ENCODE results near the gene ARHGEF17. TPM values are rescaled to one million over a fixed set of nuclear protein-coding genes. Genes with fewer than 3 reads are reported as not detected.

ARHGEF17 gene
- total RNA-seq, 2 experiments from 2014 or later, result 0.07 to 0.41 TPM

DNA sequence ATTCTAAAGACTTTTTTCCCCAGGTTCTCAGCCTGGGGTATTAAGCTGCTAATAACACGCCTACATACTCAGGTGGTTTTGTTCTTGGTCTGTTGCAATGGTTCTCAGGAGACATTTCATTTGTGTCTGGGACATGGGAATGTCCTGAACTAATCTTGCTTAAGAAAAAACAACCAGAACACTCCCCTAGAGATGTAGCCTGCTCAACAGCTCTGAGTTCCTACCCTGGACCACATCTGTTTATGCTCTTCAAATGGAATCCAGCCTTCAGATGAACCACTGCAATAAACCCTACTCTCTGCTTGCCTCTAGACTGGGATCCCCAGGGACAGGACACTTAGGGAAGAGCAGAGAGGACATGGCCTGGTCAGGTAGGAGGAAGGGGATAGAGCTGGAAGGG is 98.1 kb downstream of the ARHGEF17 start:
- H3K4me3 Mint-ChIP-seq, result no peak overlapping the region
- H3K9me3 Mint-ChIP-seq, result no peaks in the 10 kb centered on the region
- POLR2A ChIA-PET, result interaction anchor here (0.8 kb wide), 1 partner anchor 39 kb away, joined by 3 read pairs; no protein-coding TSS in a partner anchor
- no peaks in the 10 kb centered on the region for H3K4me1 Mint-ChIP-seq (ENCODE audit: low read depth)
- H3K27ac Mint-ChIP-seq, result no peak overlapping the region
- H3K36me3 Mint-ChIP-seq (ENCODE audit: low read depth), result peaks cover 4% of the 10 kb centered on the region
- CTCF ChIA-PET, result interaction anchor here (2.1 to 4.4 kb wide), 2 partner anchors 55 to 99 kb away, joined by 7 to 12 read pairs; no protein-coding TSS in a partner anchor
- ATAC-seq (no peak), DNase-seq (no peak)
- H3K27me3 Mint-ChIP-seq, result no peaks in the 10 kb centered on the region
- intact Hi-C loops (cut with micrococcal nuclease), result no loop called here
- TF ChIP-seq, protein P1, sequence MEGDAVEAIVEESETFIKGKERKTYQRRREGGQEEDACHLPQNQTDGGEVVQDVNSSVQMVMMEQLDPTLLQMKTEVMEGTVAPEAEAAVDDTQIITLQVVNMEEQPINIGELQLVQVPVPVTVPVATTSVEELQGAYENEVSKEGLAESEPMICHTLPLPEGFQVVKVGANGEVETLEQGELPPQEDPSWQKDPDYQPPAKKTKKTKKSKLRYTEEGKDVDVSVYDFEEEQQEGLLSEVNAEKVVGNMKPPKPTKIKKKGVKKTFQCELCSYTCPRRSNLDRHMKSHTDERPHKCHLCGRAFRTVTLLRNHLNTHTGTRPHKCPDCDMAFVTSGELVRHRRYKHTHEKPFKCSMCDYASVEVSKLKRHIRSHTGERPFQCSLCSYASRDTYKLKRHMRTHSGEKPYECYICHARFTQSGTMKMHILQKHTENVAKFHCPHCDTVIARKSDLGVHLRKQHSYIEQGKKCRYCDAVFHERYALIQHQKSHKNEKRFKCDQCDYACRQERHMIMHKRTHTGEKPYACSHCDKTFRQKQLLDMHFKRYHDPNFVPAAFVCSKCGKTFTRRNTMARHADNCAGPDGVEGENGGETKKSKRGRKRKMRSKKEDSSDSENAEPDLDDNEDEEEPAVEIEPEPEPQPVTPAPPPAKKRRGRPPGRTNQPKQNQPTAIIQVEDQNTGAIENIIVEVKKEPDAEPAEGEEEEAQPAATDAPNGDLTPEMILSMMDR (IDR thresholded peaks at IDR 0.05), result no peak

DNA sequence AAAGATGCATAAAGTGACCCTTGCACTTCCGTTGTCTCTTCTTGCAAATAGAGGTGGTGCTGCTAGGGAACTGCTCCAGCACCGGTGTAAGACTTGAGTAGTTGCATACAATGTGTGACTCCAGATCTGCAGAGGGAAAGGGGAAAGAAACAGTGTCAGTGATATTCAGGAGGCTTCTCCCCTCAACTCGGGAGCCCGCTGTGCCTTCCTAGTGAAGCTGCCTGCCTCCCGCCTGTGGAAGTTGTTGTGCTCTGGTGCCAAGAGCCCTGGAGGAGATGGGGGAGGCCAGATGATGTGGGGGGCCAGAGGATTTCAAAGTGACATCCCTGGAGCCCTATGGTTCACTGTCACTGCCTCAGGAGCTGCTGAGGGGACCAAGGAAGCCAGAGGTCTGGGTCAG is 98.5 kb downstream of the ARHGEF17 start:
- peaks cover 4% of the 10 kb centered on the region for H3K36me3 Mint-ChIP-seq (ENCODE audit: low read depth)
- no peak overlapping the region for H3K4me3 Mint-ChIP-seq
- DNase-seq (no peak), ATAC-seq (no peak)
- TF ChIP-seq, protein P1 (IDR thresholded peaks at IDR 0.05), result no peak
- ChIA-PET POLR2A (no interaction called here), CTCF (interaction anchor here (0.7 to 4.4 kb wide), 5 partner anchors 10 to 255 kb away, joined by 3 to 12 read pairs (median 7); no protein-coding TSS in a partner anchor)
- no peak overlapping the region for H3K27ac Mint-ChIP-seq
- H3K27me3 Mint-ChIP-seq, result no peaks in the 10 kb centered on the region
- no peaks in the 10 kb centered on the region for H3K9me3 Mint-ChIP-seq
- intact Hi-C loops (cut with micrococcal nuclease), result no loop called here
- no peaks in the 10 kb centered on the region for H3K4me1 Mint-ChIP-seq (ENCODE audit: low read depth)

DNA sequence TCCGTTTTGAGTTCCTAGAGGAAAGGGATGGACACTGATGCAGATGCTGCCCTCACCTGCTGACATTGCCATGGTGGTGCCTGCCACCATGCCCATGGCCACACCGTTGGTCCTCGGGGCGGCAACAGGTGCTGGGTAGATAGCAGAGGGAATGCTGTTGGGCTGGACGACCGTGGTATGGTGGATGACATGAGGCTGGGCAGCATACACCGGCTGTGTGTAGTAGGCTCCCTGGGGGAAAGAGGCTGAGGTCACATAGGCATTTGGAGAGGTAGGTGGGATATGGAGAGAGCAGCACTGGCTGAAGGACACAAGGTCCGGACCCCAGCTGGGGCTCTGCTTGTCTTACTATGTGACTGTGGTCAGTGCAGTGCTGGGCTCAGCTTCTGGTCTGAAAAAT is 101.4 kb downstream of the ARHGEF17 start:
- H3K27me3 Mint-ChIP-seq, result no peaks in the 10 kb centered on the region
- H3K4me3 Mint-ChIP-seq, result no peak overlapping the region
- DNase-seq (no peak), ATAC-seq (no peak)
- H3K9me3 Mint-ChIP-seq, result no peaks in the 10 kb centered on the region
- H3K4me1 Mint-ChIP-seq (ENCODE audit: low read depth), result no peaks in the 10 kb centered on the region
- intact Hi-C loops (cut with micrococcal nuclease), result no loop called here
- ChIA-PET POLR2A (interaction anchor here (0.8 to 1.0 kb wide), 2 partner anchors 11 to 12 kb away, joined by 3 read pairs; no protein-coding TSS in a partner anchor), CTCF (interaction anchor here (0.6 to 4.4 kb wide), 3 partner anchors 58 to 252 kb away, joined by 3 to 12 read pairs (median 6); no protein-coding TSS in a partner anchor)
- peaks cover 4% of the 10 kb centered on the region for H3K36me3 Mint-ChIP-seq (ENCODE audit: low read depth)
- peak overlapping the region; percentile 6 for H3K27ac Mint-ChIP-seq
- TF ChIP-seq, protein P1 (IDR thresholded peaks at IDR 0.05), result no peak

DNA sequence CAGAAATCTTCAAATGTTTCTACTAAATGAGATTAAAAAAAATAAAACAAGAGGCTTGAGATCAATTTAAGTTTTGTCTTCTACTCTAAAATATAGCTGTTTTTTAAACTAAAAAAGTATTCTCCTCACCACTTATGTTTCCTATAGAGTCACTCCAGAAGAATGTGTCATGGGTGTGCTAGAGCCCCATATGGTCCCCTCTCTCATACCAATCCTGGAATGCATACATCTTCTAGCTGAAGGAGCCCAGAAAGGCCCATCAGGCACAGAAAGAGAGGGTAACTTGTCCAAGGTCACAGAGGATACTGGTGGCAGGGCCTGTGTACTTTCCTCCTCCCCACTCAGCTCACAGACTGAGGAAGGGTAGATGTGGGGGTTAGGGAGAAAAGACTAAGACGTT is 102.6 kb downstream of the ARHGEF17 start:
- DNase-seq (no peak), ATAC-seq (no peak)
- Mint-ChIP-seq H3K4me3 (no peak overlapping the region), H3K27me3 (no peaks in the 10 kb centered on the region), H3K9me3 (no peaks in the 10 kb centered on the region), H3K27ac (no peak overlapping the region), H3K4me1 (ENCODE audit: low read depth) (peaks cover 3% of the 10 kb centered on the region), H3K36me3 (ENCODE audit: low read depth) (peaks cover 4% of the 10 kb centered on the region)
- POLR2A ChIA-PET, result interaction anchor here (0.6 kb wide), 1 partner anchor 120 kb away, joined by 3 read pairs; no protein-coding TSS in a partner anchor
- TF ChIP-seq, protein P1 (IDR thresholded peaks at IDR 0.05), result no peak
- intact Hi-C loops (cut with micrococcal nuclease), result no loop called here
- CTCF ChIA-PET, result interaction anchor here (1.0 to 2.8 kb wide), 5 partner anchors 15 to 251 kb away, joined by 3 to 8 read pairs (median 6); no protein-coding TSS in a partner anchor

DNA sequence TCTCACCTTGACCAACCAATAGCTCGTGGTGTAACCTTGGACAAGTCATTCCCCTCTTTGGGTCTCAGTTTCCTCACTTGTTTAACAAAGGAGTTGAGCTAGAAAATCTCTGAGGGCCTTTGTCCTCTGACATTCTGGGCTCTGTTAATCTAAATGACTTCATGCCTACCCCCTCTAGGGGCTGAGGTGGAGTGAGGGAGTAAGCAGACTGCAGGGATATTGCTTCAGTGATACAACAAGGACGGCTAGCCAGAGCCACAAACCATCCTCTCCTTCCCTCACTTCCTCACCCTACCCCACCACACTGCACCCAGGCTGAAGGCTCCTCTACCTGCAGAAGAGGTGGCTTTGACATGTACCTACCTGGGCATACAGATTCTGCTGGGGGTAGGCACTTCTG is 103.0 kb downstream of the ARHGEF17 start:
- TF ChIP-seq, protein P1 (IDR thresholded peaks at IDR 0.05), result no peak
- H3K4me3 Mint-ChIP-seq, result no peak overlapping the region
- peaks cover 4% of the 10 kb centered on the region for H3K36me3 Mint-ChIP-seq (ENCODE audit: low read depth)
- intact Hi-C loops (cut with micrococcal nuclease), result no loop called here
- no peak overlapping the region for H3K27ac Mint-ChIP-seq
- no peak for DNase-seq
- H3K4me1 Mint-ChIP-seq (ENCODE audit: low read depth), result peaks cover 3% of the 10 kb centered on the region
- H3K9me3 Mint-ChIP-seq, result no peaks in the 10 kb centered on the region
- ATAC-seq, result no peak
- ChIA-PET CTCF (interaction anchor here (1.0 to 2.8 kb wide), 5 partner anchors 15 to 251 kb away, joined by 3 to 8 read pairs (median 6); no protein-coding TSS in a partner anchor), POLR2A (interaction anchor here (0.6 kb wide), 1 partner anchor 120 kb away, joined by 3 read pairs; no protein-coding TSS in a partner anchor)
- no peaks in the 10 kb centered on the region for H3K27me3 Mint-ChIP-seq
